ENCODE data around the gene FAM89A.

GRCh38 chr1:231035799-231036198 lies 4.3 kb downstream of the FAM89A start:
- TF ChIP-seq EZH2 (IDR thresholded peaks at IDR 0.05), result no peak
- TF ChIP-seq POLR2AphosphoS5 (IDR thresholded peaks at IDR 0.05; ENCODE audit: borderline replicate concordance, low read depth, low read length), result no peak
- TF ChIP-seq FOXP2 (optimal IDR thresholded peaks at IDR 0.05; ENCODE audit: control extremely low read depth, extremely low read length, insufficient read depth), result no peak

Data from SK-N-MC (cell line).